Measurements from ENCODE around the gene CLCNKB.
A peak's percentile ranks its signal among the peaks of the same experiment; 100 is the strongest.

Gene CLCNKB

GRCh38 chr1:16088351-16088911 is 44.8 kb downstream of the CLCNKB start:
- no peak for DNase-seq (ENCODE audit: low read depth)
- TF ChIP-seq, protein P1, sequence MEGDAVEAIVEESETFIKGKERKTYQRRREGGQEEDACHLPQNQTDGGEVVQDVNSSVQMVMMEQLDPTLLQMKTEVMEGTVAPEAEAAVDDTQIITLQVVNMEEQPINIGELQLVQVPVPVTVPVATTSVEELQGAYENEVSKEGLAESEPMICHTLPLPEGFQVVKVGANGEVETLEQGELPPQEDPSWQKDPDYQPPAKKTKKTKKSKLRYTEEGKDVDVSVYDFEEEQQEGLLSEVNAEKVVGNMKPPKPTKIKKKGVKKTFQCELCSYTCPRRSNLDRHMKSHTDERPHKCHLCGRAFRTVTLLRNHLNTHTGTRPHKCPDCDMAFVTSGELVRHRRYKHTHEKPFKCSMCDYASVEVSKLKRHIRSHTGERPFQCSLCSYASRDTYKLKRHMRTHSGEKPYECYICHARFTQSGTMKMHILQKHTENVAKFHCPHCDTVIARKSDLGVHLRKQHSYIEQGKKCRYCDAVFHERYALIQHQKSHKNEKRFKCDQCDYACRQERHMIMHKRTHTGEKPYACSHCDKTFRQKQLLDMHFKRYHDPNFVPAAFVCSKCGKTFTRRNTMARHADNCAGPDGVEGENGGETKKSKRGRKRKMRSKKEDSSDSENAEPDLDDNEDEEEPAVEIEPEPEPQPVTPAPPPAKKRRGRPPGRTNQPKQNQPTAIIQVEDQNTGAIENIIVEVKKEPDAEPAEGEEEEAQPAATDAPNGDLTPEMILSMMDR (IDR thresholded peaks at IDR 0.05; ENCODE audit: control insufficient read depth, insufficient read depth, low read depth, low read length, missing control alignments), result no peak
- no peak overlapping the region for H3K4me3 ChIP-seq (ENCODE audit: control insufficient read depth, low read depth, low read length)

DNA sequence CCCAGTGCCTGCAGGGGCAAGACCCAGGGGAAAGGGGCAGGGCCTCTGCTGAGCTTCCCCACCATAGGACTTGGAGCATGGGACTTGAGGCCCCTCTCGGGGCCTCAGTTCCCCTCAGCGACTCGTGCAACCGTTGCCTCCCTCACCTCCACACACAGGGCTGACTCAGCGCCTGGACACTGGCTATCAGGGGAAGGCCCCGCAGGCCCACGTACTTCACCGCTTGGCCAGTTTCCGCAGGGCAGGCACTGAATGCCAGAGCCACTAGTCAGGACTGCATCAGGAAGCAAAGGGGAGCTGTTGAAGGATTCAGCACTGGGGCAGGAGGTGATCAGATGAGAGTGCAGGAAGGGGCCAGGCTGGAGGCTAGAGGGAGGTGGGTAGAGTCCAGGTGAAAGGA is 45.4 kb downstream of the CLCNKB start:
- peak; percentile 49 for DNase-seq (ENCODE audit: low read depth)
- TF ChIP-seq, protein P1 (IDR thresholded peaks at IDR 0.05; ENCODE audit: control insufficient read depth, insufficient read depth, low read depth, low read length, missing control alignments), result no peak
- no peak overlapping the region for H3K4me3 ChIP-seq (ENCODE audit: control insufficient read depth, low read depth, low read length)

- no peak for DNase-seq (ENCODE audit: low read depth)
- TF ChIP-seq, protein P1 (IDR thresholded peaks at IDR 0.05; ENCODE audit: control insufficient read depth, insufficient read depth, low read depth, low read length, missing control alignments), result no peak
- no peak overlapping the region for H3K4me3 ChIP-seq (ENCODE audit: control insufficient read depth, low read depth, low read length)
Measured at GRCh38 chr1:16090076-16090826, 46.7 kb downstream of the CLCNKB start.

DNA sequence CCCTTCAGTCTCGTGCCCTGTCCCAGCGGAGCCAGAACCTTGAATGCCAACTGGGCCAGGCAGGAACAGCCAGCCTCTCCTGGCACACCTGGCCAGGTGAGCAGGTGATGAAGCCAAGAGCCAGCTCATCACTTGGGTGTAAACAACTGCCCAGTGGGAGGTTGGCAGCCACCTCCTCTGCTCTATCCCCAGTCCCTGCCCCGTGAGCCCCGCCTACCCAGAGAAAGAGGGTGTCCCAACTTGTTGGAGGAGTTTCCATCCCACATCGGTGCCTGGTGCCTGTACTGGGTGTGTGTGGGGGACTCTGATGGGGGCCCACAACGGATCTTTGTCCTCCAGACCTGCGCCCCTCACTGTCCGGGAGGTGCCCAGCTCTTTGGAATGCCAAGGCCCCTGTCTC is 47.7 kb downstream of the CLCNKB start:
- no peak overlapping the region for H3K4me3 ChIP-seq (ENCODE audit: control insufficient read depth, low read depth, low read length)
- TF ChIP-seq, protein P1 (IDR thresholded peaks at IDR 0.05; ENCODE audit: control insufficient read depth, insufficient read depth, low read depth, low read length, missing control alignments), result no peak
- DNase-seq (ENCODE audit: low read depth), result no peak

GRCh38 chr1:16092097-16092922 is 48.7 kb downstream of the CLCNKB start:
- TF ChIP-seq, protein P1 (IDR thresholded peaks at IDR 0.05; ENCODE audit: control insufficient read depth, insufficient read depth, low read depth, low read length, missing control alignments), result no peak
- DNase-seq (ENCODE audit: low read depth), result no peak
- no peak overlapping the region for H3K4me3 ChIP-seq (ENCODE audit: control insufficient read depth, low read depth, low read length)

DNA sequence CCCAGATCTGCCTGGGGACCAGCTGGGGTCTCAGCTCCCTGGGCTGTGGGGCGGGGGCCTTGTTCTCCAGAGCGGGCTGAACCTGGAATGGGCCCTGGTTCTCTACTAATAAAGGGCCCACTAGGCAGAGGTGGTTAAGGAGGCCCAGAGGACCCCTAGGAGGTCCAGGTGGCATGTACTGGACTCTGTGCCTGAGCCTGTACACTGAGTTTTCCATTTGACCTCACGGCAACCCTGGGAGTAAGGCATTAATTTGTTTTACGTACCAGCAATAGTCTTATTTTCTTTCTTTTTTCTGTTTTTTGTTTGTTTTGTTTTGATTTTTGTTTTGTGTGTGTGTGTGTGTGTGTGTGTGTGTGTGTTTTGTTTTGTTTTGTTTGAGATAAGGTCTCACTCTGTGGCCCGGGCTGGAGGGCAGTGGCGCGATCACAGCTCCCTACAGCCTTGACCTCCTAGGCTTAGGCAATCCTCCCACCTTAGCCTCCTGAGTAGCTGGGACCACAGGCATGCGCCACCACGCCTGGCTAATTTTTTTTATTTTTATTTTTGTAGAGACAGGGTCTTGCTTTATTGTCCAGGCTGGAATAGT is 49.4 kb downstream of the CLCNKB start:
- TF ChIP-seq, protein P1 (IDR thresholded peaks at IDR 0.05; ENCODE audit: control insufficient read depth, insufficient read depth, low read depth, low read length, missing control alignments), result no peak
- DNase-seq (ENCODE audit: low read depth), result no peak
- no peak overlapping the region for H3K4me3 ChIP-seq (ENCODE audit: control insufficient read depth, low read depth, low read length)
